ENCODE data around the gene SERPINH1.

The SERPINH1 gene

GRCh38 chr11:75565221-75565814 lies 3.3 kb downstream of the SERPINH1 start:
- H3K4me1 ChIP-seq (ENCODE audit: insufficient read depth, low read length, severe bottlenecking) = peaks cover 6% of the 10 kb centered on the region
- no peak overlapping the region for H2AFZ ChIP-seq (ENCODE audit: low read length)
- no peaks in the 10 kb centered on the region for H4K20me1 ChIP-seq (ENCODE audit: insufficient read depth, low read length)
- no peaks in the 10 kb centered on the region; the same call in none of the 2 replicates for H3K27me3 ChIP-seq (ENCODE audit: insufficient read depth, low read length)
- H3K4me3 ChIP-seq (ENCODE audit: low read depth, low read length, poor library complexity, severe bottlenecking) = no peak overlapping the region
- H3F3A ChIP-seq (ENCODE audit: insufficient read depth, low read length) = no peaks in the 10 kb centered on the region
- no peaks in the 10 kb centered on the region for H3K9me2 ChIP-seq (ENCODE audit: low read depth, low read length)
- no peak for TF ChIP-seq EZH2 (IDR thresholded peaks at IDR 0.05; ENCODE audit: borderline replicate concordance, low read length)
- no peak for TF ChIP-seq CTCF (IDR thresholded peaks at IDR 0.05; ENCODE audit: low read length)
- H3K9me3 ChIP-seq (ENCODE audit: low read length) = no peaks in the 10 kb centered on the region
- H3K4me2 ChIP-seq (ENCODE audit: low read length) = no peak overlapping the region
- no peak overlapping the region for H3K9ac ChIP-seq (ENCODE audit: low read length)
- no peaks in the 10 kb centered on the region for H3K79me2 ChIP-seq (ENCODE audit: insufficient read depth, low read length)
- no peaks in the 10 kb centered on the region for H3K36me3 ChIP-seq (ENCODE audit: insufficient read depth, low read length)
- no peak overlapping the region for H3K27ac ChIP-seq (ENCODE audit: low read depth, low read length, poor library complexity, severe bottlenecking)

- H3K9me3 ChIP-seq (ENCODE audit: low read length) = no peaks in the 10 kb centered on the region
- no peak overlapping the region for H3K4me3 ChIP-seq (ENCODE audit: low read depth, low read length, poor library complexity, severe bottlenecking)
- peaks cover 6% of the 10 kb centered on the region for H3K4me1 ChIP-seq (ENCODE audit: insufficient read depth, low read length, severe bottlenecking)
- H3K4me2 ChIP-seq (ENCODE audit: low read length) = no peak overlapping the region
- no peak overlapping the region for H3K9ac ChIP-seq (ENCODE audit: low read length)
- H3K9me2 ChIP-seq (ENCODE audit: low read depth, low read length) = no peaks in the 10 kb centered on the region
- H4K20me1 ChIP-seq (ENCODE audit: insufficient read depth, low read length) = no peaks in the 10 kb centered on the region
- H3K27ac ChIP-seq (ENCODE audit: low read depth, low read length, poor library complexity, severe bottlenecking) = no peak overlapping the region
- no peak overlapping the region for H2AFZ ChIP-seq (ENCODE audit: low read length)
- no peaks in the 10 kb centered on the region; the same call in none of the 2 replicates for H3K27me3 ChIP-seq (ENCODE audit: insufficient read depth, low read length)
- H3F3A ChIP-seq (ENCODE audit: insufficient read depth, low read length) = no peaks in the 10 kb centered on the region
- TF ChIP-seq CTCF (IDR thresholded peaks at IDR 0.05; ENCODE audit: low read length) (no peak), EZH2 (IDR thresholded peaks at IDR 0.05; ENCODE audit: borderline replicate concordance, low read length) (no peak)
- no peaks in the 10 kb centered on the region for H3K36me3 ChIP-seq (ENCODE audit: insufficient read depth, low read length)
- no peaks in the 10 kb centered on the region for H3K79me2 ChIP-seq (ENCODE audit: insufficient read depth, low read length)
Observed at GRCh38 chr11:75565916-75566762, 4.1 kb downstream of the SERPINH1 start.

GRCh38 chr11:75566763-75567279 lies 4.8 kb downstream of the SERPINH1 start:
- Histone ChIP-seq H3K27me3 (ENCODE audit: insufficient read depth, low read length) (no peaks in the 10 kb centered on the region; the same call in 1 of the 2 replicates), H3K9me2 (ENCODE audit: low read depth, low read length) (no peaks in the 10 kb centered on the region), H3K36me3 (ENCODE audit: insufficient read depth, low read length) (no peaks in the 10 kb centered on the region), H4K20me1 (ENCODE audit: insufficient read depth, low read length) (no peaks in the 10 kb centered on the region), H3K9me3 (ENCODE audit: low read length) (no peaks in the 10 kb centered on the region), H3K4me3 (ENCODE audit: low read depth, low read length, poor library complexity, severe bottlenecking) (no peak overlapping the region), H3K4me1 (ENCODE audit: insufficient read depth, low read length, severe bottlenecking) (peaks cover 6% of the 10 kb centered on the region), H3F3A (ENCODE audit: insufficient read depth, low read length) (no peaks in the 10 kb centered on the region), H3K9ac (ENCODE audit: low read length) (no peak overlapping the region), H2AFZ (ENCODE audit: low read length) (no peak overlapping the region), H3K79me2 (ENCODE audit: insufficient read depth, low read length) (no peaks in the 10 kb centered on the region), H3K4me2 (ENCODE audit: low read length) (no peak overlapping the region), H3K27ac (ENCODE audit: low read depth, low read length, poor library complexity, severe bottlenecking) (no peak overlapping the region)
- TF ChIP-seq CTCF (IDR thresholded peaks at IDR 0.05; ENCODE audit: low read length) = no peak
- no peak for TF ChIP-seq EZH2 (IDR thresholded peaks at IDR 0.05; ENCODE audit: borderline replicate concordance, low read length)

Measured in OCI-LY1 (cell line).